MM.1S (cell line): Measurements from ENCODE around the gene MBP.

Source experiments
- DNase-seq: peaks from one replicate; pipeline ENCODE4 v3.0.0-alpha.2; 2015
- H2AFZ ChIP-seq: fragments of 300-600 bp; sonication (generic); 2 replicates; pipeline ENCODE4 v1.6.0; 2016; ENCODE audit warnings: antibody characterized with exemption, low read length
- H3F3A ChIP-seq: fragments of 300-600 bp; sonication (generic); 2 replicates; pipeline ENCODE4 v1.6.1; 2016; ENCODE audit warnings: mild to moderate bottlenecking, antibody characterized with exemption, low read length, moderate library complexity, mixed read lengths; ENCODE audit not compliant: insufficient read depth
- H3K27ac ChIP-seq: fragments of 300-600 bp; sonication (generic); 2 replicates; pipeline ENCODE4 v1.5.1; 2016; ENCODE audit warnings: mild to moderate bottlenecking, low read length
- H3K27me3 ChIP-seq: fragments of 300-600 bp; sonication (generic); replicated peaks from 2 replicates; pipeline ENCODE4 v1.6.0; 2016; ENCODE audit warnings: low read length; ENCODE audit not compliant: insufficient read depth
- H3K36me3 ChIP-seq: fragments of 300-600 bp; sonication (generic); replicated peaks from 2 replicates; pipeline ENCODE4 v1.6.1; 2016; ENCODE audit warnings: mild to moderate bottlenecking, low read length, mixed read lengths; ENCODE audit not compliant: insufficient read depth
- H3K4me1 ChIP-seq: fragments of 300-600 bp; sonication (generic); 2 replicates; pipeline ENCODE4 v1.6.1; 2016; ENCODE audit warnings: low read length, mixed read lengths
- H3K4me2 ChIP-seq: fragments of 300-600 bp; sonication (generic); 2 replicates; pipeline ENCODE4 v1.6.0; 2016; ENCODE audit warnings: low read depth, low read length
- H3K4me3 ChIP-seq: fragments of 300-600 bp; sonication (generic); 2 replicates; pipeline ENCODE4 v1.5.1; 2016; ENCODE audit warnings: low read length, mixed read lengths
- H3K79me2 ChIP-seq: fragments of 300-600 bp; sonication (generic); 2 replicates; pipeline ENCODE4 v1.6.1; 2016; ENCODE audit warnings: mixed run types, low read length, mixed read lengths
- H3K9ac ChIP-seq: fragments of 300-600 bp; sonication (generic); 2 replicates; pipeline ENCODE4 v1.6.1; 2016; ENCODE audit warnings: low read length, mixed read lengths
- H3K9me2 ChIP-seq: fragments of 300-600 bp; sonication (generic); replicated peaks from 2 replicates; pipeline ENCODE4 v1.6.1; 2016; ENCODE audit warnings: mild to moderate bottlenecking, low read length, mixed read lengths; ENCODE audit not compliant: insufficient read depth
- H3K9me3 ChIP-seq: fragments of 300-600 bp; sonication (generic); replicated peaks from 2 replicates; pipeline ENCODE4 v1.6.1; 2016; ENCODE audit warnings: mild to moderate bottlenecking, low read length, mixed read lengths; ENCODE audit not compliant: insufficient read depth
- H4K20me1 ChIP-seq: fragments of 300-600 bp; sonication (generic); 2 replicates; pipeline ENCODE4 v1.6.1; 2016; ENCODE audit warnings: mild to moderate bottlenecking, low read length, moderate library complexity, mixed read lengths; ENCODE audit not compliant: insufficient read depth
- EZH2 ChIP-seq: fragments of 300-600 bp; sonication (generic); optimal IDR thresholded peaks from 2 replicates; pipeline ENCODE3; 2017; ENCODE audit warnings: low read depth, mild to moderate bottlenecking, antibody characterized with exemption, low read length, mixed read lengths
- EZH2phosphoT487 ChIP-seq: fragments of 300-600 bp; sonication (generic); IDR thresholded peaks from 2 replicates; pipeline ENCODE4 v1.6.1; 2018; ENCODE audit warnings: antibody characterized with exemption, low read length
- TF ChIP-seq, protein P1 (sequence below): fragments of 300-600 bp; sonication (generic); IDR thresholded peaks from 2 replicates; pipeline ENCODE4 v1.5.1; 2016; ENCODE audit warnings: antibody characterized with exemption, low read length, mixed read lengths

Gene MBP

DNA sequence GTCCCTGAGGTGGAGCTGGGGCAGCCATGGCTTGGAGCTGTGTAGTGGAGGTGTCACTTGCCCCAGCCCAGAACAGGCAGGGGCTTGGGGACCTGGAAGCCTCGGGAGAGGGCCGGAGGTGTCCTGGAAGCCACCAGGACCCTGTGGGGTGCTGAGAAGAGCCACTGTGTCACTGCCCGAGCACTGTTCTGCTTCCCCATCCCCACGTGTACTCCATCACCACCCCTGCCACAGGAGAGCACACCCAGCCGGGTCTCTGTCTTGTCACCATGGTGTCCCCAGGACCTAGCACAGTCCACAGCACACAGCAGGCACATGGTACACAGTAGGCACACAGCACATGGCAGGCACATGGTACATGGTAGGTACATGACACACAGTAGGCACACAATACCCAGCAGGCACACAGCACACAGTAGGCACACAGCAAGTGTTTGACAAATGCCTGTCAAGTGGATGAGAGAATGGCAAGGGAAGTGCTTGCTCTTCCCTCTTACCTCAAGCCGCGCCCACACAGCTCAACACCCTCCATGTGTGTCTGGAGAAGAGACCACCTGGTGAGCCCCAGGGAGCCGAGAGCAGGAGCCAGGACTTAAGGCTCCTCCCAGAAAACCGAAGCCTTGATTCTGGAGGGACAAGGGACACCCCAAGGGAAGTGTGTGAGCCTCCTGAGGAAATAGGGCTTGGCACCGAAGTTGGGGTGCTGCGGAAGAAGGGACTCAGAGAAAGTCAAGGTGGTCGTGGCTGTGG lies 13.3 kb downstream of the MBP start:
- H3K27ac ChIP-seq, result no peak overlapping the region
- no peak overlapping the region for H3K9ac ChIP-seq
- no peak overlapping the region for H3K4me2 ChIP-seq

DNA sequence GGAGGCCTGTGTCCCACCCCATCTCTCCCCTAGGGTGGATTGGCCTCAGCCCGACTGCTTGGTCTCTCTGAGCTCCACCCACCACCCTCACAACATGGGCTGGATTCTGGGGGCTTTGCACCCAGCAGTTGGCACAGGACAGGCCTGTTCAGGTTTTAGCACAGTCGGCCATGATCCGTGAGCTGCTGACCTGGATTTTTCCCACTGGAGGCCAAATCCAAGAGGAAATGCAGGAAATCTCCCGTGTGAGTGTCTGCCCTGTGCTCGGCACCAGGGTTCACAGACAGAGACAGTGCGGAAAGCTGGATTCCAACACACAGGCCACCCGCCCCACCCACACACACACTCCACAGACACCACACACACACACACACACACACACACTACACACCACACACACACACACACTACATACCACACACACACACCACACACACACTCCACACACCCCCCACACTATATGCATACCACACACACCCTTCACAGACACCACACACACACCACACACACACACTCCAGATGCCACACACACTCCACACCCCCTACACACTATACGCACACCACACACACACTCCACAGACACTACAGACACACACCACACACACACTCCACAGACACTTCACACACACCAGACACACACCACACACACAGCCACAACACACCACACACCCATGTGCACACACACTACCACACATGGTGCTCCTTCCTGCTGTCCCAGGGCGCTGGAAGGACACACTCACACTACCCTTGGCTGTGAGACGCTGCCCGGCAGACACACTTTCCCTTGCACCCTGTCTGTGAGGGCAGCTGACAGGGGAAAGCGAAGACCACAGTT lies 14.1 kb downstream of the MBP start:
- H3K27ac ChIP-seq, result no peak overlapping the region
- no peak for TF ChIP-seq EZH2phosphoT487
- TF ChIP-seq EZH2, result no peak
- TF ChIP-seq, protein P1, sequence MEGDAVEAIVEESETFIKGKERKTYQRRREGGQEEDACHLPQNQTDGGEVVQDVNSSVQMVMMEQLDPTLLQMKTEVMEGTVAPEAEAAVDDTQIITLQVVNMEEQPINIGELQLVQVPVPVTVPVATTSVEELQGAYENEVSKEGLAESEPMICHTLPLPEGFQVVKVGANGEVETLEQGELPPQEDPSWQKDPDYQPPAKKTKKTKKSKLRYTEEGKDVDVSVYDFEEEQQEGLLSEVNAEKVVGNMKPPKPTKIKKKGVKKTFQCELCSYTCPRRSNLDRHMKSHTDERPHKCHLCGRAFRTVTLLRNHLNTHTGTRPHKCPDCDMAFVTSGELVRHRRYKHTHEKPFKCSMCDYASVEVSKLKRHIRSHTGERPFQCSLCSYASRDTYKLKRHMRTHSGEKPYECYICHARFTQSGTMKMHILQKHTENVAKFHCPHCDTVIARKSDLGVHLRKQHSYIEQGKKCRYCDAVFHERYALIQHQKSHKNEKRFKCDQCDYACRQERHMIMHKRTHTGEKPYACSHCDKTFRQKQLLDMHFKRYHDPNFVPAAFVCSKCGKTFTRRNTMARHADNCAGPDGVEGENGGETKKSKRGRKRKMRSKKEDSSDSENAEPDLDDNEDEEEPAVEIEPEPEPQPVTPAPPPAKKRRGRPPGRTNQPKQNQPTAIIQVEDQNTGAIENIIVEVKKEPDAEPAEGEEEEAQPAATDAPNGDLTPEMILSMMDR, result no peak

More for the DNA sequence above, 13.3 kb downstream of the MBP start:
- no peak for DNase-seq
- Histone ChIP-seq H3K79me2 (peaks cover 8% of the 10 kb centered on the region), H3K9me2 (no peaks in the 10 kb centered on the region), H3K27me3 (no peaks in the 10 kb centered on the region), H3K9me3 (no peaks in the 10 kb centered on the region), H3K36me3 (no peaks in the 10 kb centered on the region), H2AFZ (no peak overlapping the region), H4K20me1 (no peaks in the 10 kb centered on the region), H3K4me1 (no peaks in the 10 kb centered on the region), H3F3A (no peaks in the 10 kb centered on the region), H3K4me3 (no peak overlapping the region)
- TF ChIP-seq, protein P1, result no peak
- TF ChIP-seq EZH2phosphoT487 (no peak), EZH2 (no peak)

GRCh38 chr18:77116201-77117080 lies 16.1 kb downstream of the MBP start:
- no peak overlapping the region for H2AFZ ChIP-seq
- no peaks in the 10 kb centered on the region for H3K9me2 ChIP-seq
- no peaks in the 10 kb centered on the region for H3K27me3 ChIP-seq
- H3K27ac ChIP-seq, result no peak overlapping the region
- no peak for DNase-seq
- H4K20me1 ChIP-seq, result no peaks in the 10 kb centered on the region
- H3K36me3 ChIP-seq, result no peaks in the 10 kb centered on the region
- peaks cover 8% of the 10 kb centered on the region for H3K79me2 ChIP-seq
- no peak overlapping the region for H3K4me2 ChIP-seq
- H3K4me1 ChIP-seq, result no peaks in the 10 kb centered on the region
- H3F3A ChIP-seq, result no peaks in the 10 kb centered on the region
- H3K9ac ChIP-seq, result no peak overlapping the region
- no peaks in the 10 kb centered on the region for H3K9me3 ChIP-seq
- H3K4me3 ChIP-seq, result no peak overlapping the region
- TF ChIP-seq EZH2 (no peak), EZH2phosphoT487 (no peak)
- TF ChIP-seq, protein P1, result no peak

More for the DNA sequence above, 14.1 kb downstream of the MBP start:
- no peaks in the 10 kb centered on the region for H4K20me1 ChIP-seq
- H3K9me2 ChIP-seq, result no peaks in the 10 kb centered on the region
- H3K4me3 ChIP-seq, result no peak overlapping the region
- H3F3A ChIP-seq, result no peaks in the 10 kb centered on the region
- H3K36me3 ChIP-seq, result no peaks in the 10 kb centered on the region
- H3K4me1 ChIP-seq, result no peaks in the 10 kb centered on the region
- no peak for DNase-seq
- no peaks in the 10 kb centered on the region for H3K27me3 ChIP-seq
- H2AFZ ChIP-seq, result no peak overlapping the region
- H3K79me2 ChIP-seq, result peaks cover 8% of the 10 kb centered on the region
- H3K9ac ChIP-seq, result no peak overlapping the region
- no peak overlapping the region for H3K4me2 ChIP-seq
- H3K9me3 ChIP-seq, result no peaks in the 10 kb centered on the region
